PC-9 (cell line): ENCODE data around the gene BBS9.

Experiments used
- EZH2 ChIP-seq: fragments of 200-600 bp; sonication (generic); IDR thresholded peaks from 2 replicates; pipeline ENCODE4 v1.8.0; 2017; ENCODE audit warnings: antibody characterized with exemption, low read depth
- TF ChIP-seq, protein P1 (sequence below): fragments of 200-600 bp; sonication (generic); conservative IDR thresholded peaks from 2 replicates; pipeline ENCODE4 v1.6.1; 2017; ENCODE audit warnings: mixed run types, antibody characterized with exemption, mild to moderate bottlenecking, moderate library complexity

DNA sequence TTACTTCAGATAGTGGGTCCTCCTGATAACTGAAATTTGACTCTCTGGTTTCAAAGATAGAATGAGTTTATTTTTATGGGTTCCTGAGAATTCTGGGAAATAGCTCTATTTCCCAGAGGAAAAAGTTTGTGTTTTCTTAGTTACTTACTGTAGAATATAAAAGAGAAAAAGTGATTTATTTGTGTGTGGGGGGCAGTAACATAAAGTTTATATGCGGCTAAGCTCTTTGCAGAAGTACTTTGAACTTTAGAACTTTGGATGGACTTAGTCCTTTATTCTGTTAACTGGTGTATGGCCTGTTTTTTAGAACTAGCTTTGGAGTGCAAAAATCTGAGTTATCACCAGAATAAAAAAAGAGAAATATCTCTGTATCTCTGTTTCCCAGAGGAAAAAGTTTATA, 157.1 kb downstream of the BBS9 start:
- TF ChIP-seq, protein P1, sequence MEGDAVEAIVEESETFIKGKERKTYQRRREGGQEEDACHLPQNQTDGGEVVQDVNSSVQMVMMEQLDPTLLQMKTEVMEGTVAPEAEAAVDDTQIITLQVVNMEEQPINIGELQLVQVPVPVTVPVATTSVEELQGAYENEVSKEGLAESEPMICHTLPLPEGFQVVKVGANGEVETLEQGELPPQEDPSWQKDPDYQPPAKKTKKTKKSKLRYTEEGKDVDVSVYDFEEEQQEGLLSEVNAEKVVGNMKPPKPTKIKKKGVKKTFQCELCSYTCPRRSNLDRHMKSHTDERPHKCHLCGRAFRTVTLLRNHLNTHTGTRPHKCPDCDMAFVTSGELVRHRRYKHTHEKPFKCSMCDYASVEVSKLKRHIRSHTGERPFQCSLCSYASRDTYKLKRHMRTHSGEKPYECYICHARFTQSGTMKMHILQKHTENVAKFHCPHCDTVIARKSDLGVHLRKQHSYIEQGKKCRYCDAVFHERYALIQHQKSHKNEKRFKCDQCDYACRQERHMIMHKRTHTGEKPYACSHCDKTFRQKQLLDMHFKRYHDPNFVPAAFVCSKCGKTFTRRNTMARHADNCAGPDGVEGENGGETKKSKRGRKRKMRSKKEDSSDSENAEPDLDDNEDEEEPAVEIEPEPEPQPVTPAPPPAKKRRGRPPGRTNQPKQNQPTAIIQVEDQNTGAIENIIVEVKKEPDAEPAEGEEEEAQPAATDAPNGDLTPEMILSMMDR: no peak
- TF ChIP-seq EZH2: no peak
